OCI-LY7 (cell line): ENCODE measurements around the gene MYO18B.

Experiments
- CTCF ChIP-seq: fragments of 200-600 bp; sonication (generic); conservative IDR thresholded peaks from 2 replicates; pipeline ENCODE4 v1.5.1; 2014; ENCODE audit warnings: mild to moderate bottlenecking, antibody characterized with exemption, low read length, moderate library complexity, mixed read lengths
- EZH2phosphoT487 ChIP-seq: fragments of 200-600 bp; sonication (generic); IDR thresholded peaks from 2 replicates; pipeline ENCODE4 v1.6.1; 2018; ENCODE audit warnings: low read depth, borderline replicate concordance, mild to moderate bottlenecking, mixed run types, antibody characterized with exemption, low read length, moderate library complexity, mixed read lengths

GRCh38 chr22:25928038-25928437, 186.1 kb downstream of the MYO18B start:
- TF ChIP-seq CTCF (no peak), EZH2phosphoT487 (no peak)
